22Rv1 (cell line): ENCODE measurements around the gene NOS3.

Experiments used
- ZFX ChIP-seq: fragments of 450-650 bp; IDR thresholded peaks from 2 replicates; pipeline ENCODE4 v1.6.1; 2017; ENCODE audit warnings: antibody characterized with exemption, borderline replicate concordance
- TF ChIP-seq, protein P1 (sequence below): fragments of 450-650 bp; IDR thresholded peaks from 2 replicates; pipeline ENCODE4 v1.5.1; 2017; ENCODE audit warnings: mild to moderate bottlenecking

GRCh38 chr7:150972741-150973140 lies 18.1 kb upstream of the NOS3 start:
- TF ChIP-seq, protein P1, sequence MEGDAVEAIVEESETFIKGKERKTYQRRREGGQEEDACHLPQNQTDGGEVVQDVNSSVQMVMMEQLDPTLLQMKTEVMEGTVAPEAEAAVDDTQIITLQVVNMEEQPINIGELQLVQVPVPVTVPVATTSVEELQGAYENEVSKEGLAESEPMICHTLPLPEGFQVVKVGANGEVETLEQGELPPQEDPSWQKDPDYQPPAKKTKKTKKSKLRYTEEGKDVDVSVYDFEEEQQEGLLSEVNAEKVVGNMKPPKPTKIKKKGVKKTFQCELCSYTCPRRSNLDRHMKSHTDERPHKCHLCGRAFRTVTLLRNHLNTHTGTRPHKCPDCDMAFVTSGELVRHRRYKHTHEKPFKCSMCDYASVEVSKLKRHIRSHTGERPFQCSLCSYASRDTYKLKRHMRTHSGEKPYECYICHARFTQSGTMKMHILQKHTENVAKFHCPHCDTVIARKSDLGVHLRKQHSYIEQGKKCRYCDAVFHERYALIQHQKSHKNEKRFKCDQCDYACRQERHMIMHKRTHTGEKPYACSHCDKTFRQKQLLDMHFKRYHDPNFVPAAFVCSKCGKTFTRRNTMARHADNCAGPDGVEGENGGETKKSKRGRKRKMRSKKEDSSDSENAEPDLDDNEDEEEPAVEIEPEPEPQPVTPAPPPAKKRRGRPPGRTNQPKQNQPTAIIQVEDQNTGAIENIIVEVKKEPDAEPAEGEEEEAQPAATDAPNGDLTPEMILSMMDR, result no peak
- no peak for TF ChIP-seq ZFX
